K562 (cell line): ENCODE data around the gene RIPK3. TPM values are rescaled to one million over a fixed set of nuclear protein-coding genes. Genes with fewer than 3 reads are reported as not detected.
A peak's percentile ranks its signal among the peaks of the same experiment; 100 is the strongest.

Source experiments
- BRF2 ChIP-seq: IDR thresholded peaks from 3 replicates; pipeline ENCODE4 v1.6.1; 2011; ENCODE audit warnings: borderline replicate concordance, mild to moderate bottlenecking; ENCODE audit not compliant: insufficient read length, insufficient read depth
- CEBPG ChIP-seq, 3 experiments: fragments of 200-800 bp in 1 of 3; sonication (Bioruptor generic) in 1 of 3; sonication (generic) in 1 of 3; formaldehyde crosslinking in 1 of 3; IDR thresholded peaks in 2 of 3; conservative IDR thresholded peaks in 1 of 3; 2 replicates each; pipeline versions ENCODE4 v1.6.1 to v1.8.0; 2016 to 2022; ENCODE audit warnings: missing compliant biosample characterization in 2 of 3, missing genetic modification characterization in 2 of 3, mild to moderate bottlenecking in 1 of 3, missing genetic modification reagents in 1 of 3
- CREM ChIP-seq: IDR thresholded peaks from 2 replicates; pipeline ENCODE4 v1.6.1; 2014; ENCODE audit warnings: antibody characterized with exemption, low read depth
- CTBP1 ChIP-seq: fragments of 450-650 bp; IDR thresholded peaks from 2 replicates; pipeline ENCODE4 v1.6.1; 2016; ENCODE audit warnings: borderline replicate concordance
- NBN ChIP-seq: fragments of 450-650 bp; IDR thresholded peaks from 2 replicates; pipeline ENCODE4 v1.6.1; 2016; ENCODE audit warnings: low read depth, mild to moderate bottlenecking
- ZBTB40 ChIP-seq, 2 experiments: fragments of 450-650 bp in 1 of 2; sonication (generic) in 1 of 2; formaldehyde crosslinking in 1 of 2; IDR thresholded peaks; 2 replicates each; pipeline versions ENCODE4 v1.7.1 to v1.9.0; 2016 to 2022; ENCODE audit warnings: inconsistent platforms in 1 of 2, mild to moderate bottlenecking in 1 of 2, missing genetic modification reagents in 1 of 2
- ZNF436 ChIP-seq: fragments of 250-450, 450-650 bp; sonication (Bioruptor Pico); formaldehyde crosslinking; IDR thresholded peaks from 2 replicates; pipeline ENCODE4 v1.7.0; 2020; ENCODE audit warnings: mild to moderate bottlenecking
- ZNF592 ChIP-seq: fragments of 450-650 bp; IDR thresholded peaks from 2 replicates; pipeline ENCODE4 v1.6.1; 2017; ENCODE audit warnings: antibody characterized with exemption, mild to moderate bottlenecking
- polyA plus RNA-seq, 8 experiments: library from polyadenylated mRNA; depleted of rRNA in 4 of 8; stranded (reverse) in 5 of 8; unstranded in 3 of 8; fragments of >200 nt; fragmentation: Nextera tagmentation in 2 of 8; fragmentation: Illumina TruSeq in 1 of 8; extraction: Ambion mirVana in 2 of 8; extraction: Trizol in 1 of 8; gene quantifications; 2 replicates each; pipeline versions ENCODE4 v1.2.1 to v1.2.3, GENCODE V29; 2011 to 2014; ENCODE audit warnings: inconsistent platforms in 1 of 8, missing spikeins in 1 of 8
- total RNA-seq, 7 experiments: library from RNA; depleted of rRNA in 6 of 7; stranded (reverse); fragments of >200 nt in 6 of 7; fragmentation: Illumina TruSeq in 2 of 7; extraction: Trizol in 2 of 7; gene quantifications; 2 replicates each; pipeline versions ENCODE4 v1.2.1 to v1.2.3, GENCODE V29; 2011 to 2021; ENCODE audit warnings: low replicate concordance in 1 of 7

RIPK3 gene
- total and polyA plus RNA-seq, 9 of the 15 experiments (the other 6 are each of a cell fraction or from before 2014, with no cell fraction given): 0.03 to 0.43 (median 0.28) TPM; not detected in 3

GRCh38 chr14:24315807-24316596 is 23.8 kb downstream of the RIPK3 start (continued):
- TF ChIP-seq ZNF592 (peak; percentile 97), ZNF436 (CRISPR knock-in tag) (no peak), NBN (no peak), ZBTB40 (IDR thresholded peaks at IDR 0.05) (no peak), ZBTB40 (CRISPR knock-in tag; IDR thresholded peaks at IDR 0.05) (no peak), CEBPG (CRISPR knock-in tag; IDR thresholded peaks at IDR 0.05) (no peak), CEBPG (tag; conservative IDR thresholded peaks at IDR 0.05 in 1 of 2, IDR thresholded peaks at IDR 0.05 in 1 of 2) (no peak), BRF2 (no peak), CREM (no peak), CTBP1 (peak; percentile 51; the same call in 1 of the 2 replicates)
